H1 (cell line): Measurements from ENCODE around the gene TRHDE. TPM values are rescaled to one million over a fixed set of nuclear protein-coding genes. Genes with fewer than 3 reads are reported as not detected.

Experiments
- CTCF ChIA-PET: fragments of 300-600 bp; sonication (Branson Sonifier 250); formaldehyde crosslinking; loops from one replicate; lab custom pipeline; 2021; ENCODE audit not compliant: partially characterized antibody; lab: Charles Lee
- POLR2A ChIA-PET: fragments of 300-600 bp; sonication (Branson Sonifier 250); formaldehyde crosslinking; loops from one replicate; lab custom pipeline; 2021; ENCODE audit warnings: inconsistent platforms; ENCODE audit not compliant: partially characterized antibody; lab: Charles Lee
- DNase-seq, 2 experiments: peaks; one replicate each; pipeline versions ENCODE4 v3.0.0 to v3.0.0-alpha.2; 2010 to 2022; ENCODE audit warnings: low spot score in 2 of 2, low read depth in 1 of 2, mixed read lengths in 1 of 2
- FAIRE-seq: peaks from 2 replicates; lab custom pipeline; 2011; peaks lifted over from hg19 to GRCh38; lab: Jason Lieb, UNC
- H2AFZ ChIP-seq: 2 replicates; pipeline ENCODE4 v1.8.1; 2012; ENCODE audit warnings: low read length, inconsistent platforms
- H2AK5ac ChIP-seq: 2 replicates; pipeline ENCODE4 v1.6.1; 2013; ENCODE audit warnings: low read depth, low read length
- H2BK120ac ChIP-seq: replicated peaks from 2 replicates; pipeline ENCODE3; 2013; ENCODE audit warnings: low read depth, low read length, inconsistent platforms
- H2BK12ac ChIP-seq: 2 replicates; pipeline ENCODE4 v1.6.1; 2013; ENCODE audit warnings: low read depth, low read length
- H2BK15ac ChIP-seq: 2 replicates; pipeline ENCODE4 v1.6.1; 2013; ENCODE audit warnings: low read length
- H2BK20ac ChIP-seq: 2 replicates; pipeline ENCODE4 v1.6.1; 2013; ENCODE audit warnings: low read length
- H2BK5ac ChIP-seq: 2 replicates; pipeline ENCODE4 v1.6.1; 2013; ENCODE audit warnings: low read depth, low read length
- H3K14ac ChIP-seq: 2 replicates; pipeline ENCODE4 v1.6.1; 2013; ENCODE audit warnings: inconsistent platforms; ENCODE audit not compliant: insufficient read length
- H3K18ac ChIP-seq: 2 replicates; pipeline ENCODE4 v1.6.1; 2013; ENCODE audit warnings: low read length; ENCODE audit errors: extremely low read depth
- H3K23ac ChIP-seq: 2 replicates; pipeline ENCODE4 v1.6.1; 2013; ENCODE audit warnings: inconsistent platforms; ENCODE audit not compliant: insufficient read length
- H3K23me2 ChIP-seq: 2 replicates; pipeline ENCODE4 v1.6.1; 2013; ENCODE audit warnings: low read depth, low read length
- H3K27ac ChIP-seq: 2 replicates; pipeline ENCODE4 v1.6.1; 2011; ENCODE audit warnings: low read depth, low read length, inconsistent platforms
- H3K27me3 ChIP-seq, 4 experiments: replicated peaks in 1 of 4; 1 replicate in 1 of 4; 2 replicates in 3 of 4; pipeline versions ENCODE4 v1.6.1 to v1.8.1; 2011 to 2013; ENCODE audit warnings: low read length in 3 of 4, mild to moderate bottlenecking in 3 of 4, inconsistent platforms in 2 of 4, mixed read lengths in 2 of 4, moderate library complexity in 1 of 4; ENCODE audit not compliant: control insufficient read depth in 3 of 4, insufficient read depth in 3 of 4; ENCODE audit errors: extremely low read depth in 1 of 4
- H3K36me3 ChIP-seq, 4 experiments: 2 replicates each; pipeline versions ENCODE4 v1.6.1 to v1.8.1; 2011 to 2013; ENCODE audit warnings: mild to moderate bottlenecking in 4 of 4, low read length in 3 of 4, moderate library complexity in 2 of 4, control low read depth in 1 of 4, inconsistent platforms in 1 of 4; ENCODE audit not compliant: insufficient read depth in 4 of 4, control insufficient read depth in 2 of 4
- H3K4ac ChIP-seq: replicated peaks from 2 replicates; pipeline ENCODE3; 2013; ENCODE audit warnings: low read length, low read depth, mixed read lengths, inconsistent platforms; ENCODE audit not compliant: insufficient read length
- H3K4me1 ChIP-seq, 4 experiments: replicated peaks in 1 of 4; 1 replicate in 1 of 4; 2 replicates in 3 of 4; pipeline versions ENCODE4 v1.6.1 to v1.8.1; 2011 to 2013; ENCODE audit warnings: low read length in 3 of 4, inconsistent platforms in 2 of 4, mixed read lengths in 1 of 4; ENCODE audit not compliant: insufficient read depth in 4 of 4, control insufficient read depth in 3 of 4
- H3K4me2 ChIP-seq, 2 experiments: 2 replicates each; pipeline versions ENCODE4 v1.6.1 to v1.8.1; 2011 to 2013; ENCODE audit warnings: low read depth in 2 of 2, low read length in 2 of 2, control low read depth in 1 of 2, inconsistent platforms in 1 of 2, mild to moderate bottlenecking in 1 of 2; ENCODE audit not compliant: insufficient read depth in 1 of 2
- H3K4me3 ChIP-seq, 4 experiments: fragments of 200-600, 300-600 bp in 1 of 4; sonication (generic), shearing (Covaris generic), sonication (Bioruptor Twin) in 1 of 4; 2 replicates each; pipeline versions ENCODE4 v1.5.1 to v1.8.1; 2011 to 2016; ENCODE audit warnings: low read length in 4 of 4, low read depth in 3 of 4, control low read depth in 2 of 4, inconsistent platforms in 2 of 4, mild to moderate bottlenecking in 2 of 4, mixed read lengths in 1 of 4, moderate library complexity in 1 of 4; ENCODE audit not compliant: insufficient read depth in 2 of 4; ENCODE audit errors: extremely low read depth in 1 of 4
- H3K56ac ChIP-seq: replicated peaks from 2 replicates; pipeline ENCODE3; 2013; ENCODE audit warnings: low read depth, mild to moderate bottlenecking, mixed read lengths, low read length, inconsistent platforms; ENCODE audit not compliant: insufficient read length
- H3K79me1 ChIP-seq: 2 replicates; pipeline ENCODE4 v1.6.1; 2013; ENCODE audit warnings: low read depth, low read length, control low read depth
- H3K79me2 ChIP-seq, 2 experiments: 2 replicates each; pipeline versions ENCODE4 v1.6.1 to v1.8.1; 2012 to 2013; ENCODE audit warnings: low read length in 2 of 2, mild to moderate bottlenecking in 2 of 2, inconsistent platforms in 1 of 2; ENCODE audit not compliant: insufficient read depth in 2 of 2, control insufficient read depth in 1 of 2
- H3K9ac ChIP-seq, 4 experiments: replicated peaks in 1 of 4; 1 replicate in 1 of 4; 2 replicates in 3 of 4; pipeline versions ENCODE4 v1.6.1 to v1.8.1; 2011 to 2013; ENCODE audit warnings: low read depth in 3 of 4, low read length in 3 of 4, control low read depth in 2 of 4, mild to moderate bottlenecking in 2 of 4, moderate library complexity in 2 of 4, inconsistent platforms in 1 of 4; ENCODE audit errors: extremely low read depth in 1 of 4
- H3K9me3 ChIP-seq, 2 experiments: 2 replicates each; pipeline versions ENCODE4 v1.6.1 to v1.8.1; 2012 to 2013; ENCODE audit warnings: mild to moderate bottlenecking in 2 of 2, moderate library complexity in 2 of 2, control low read depth in 1 of 2, inconsistent platforms in 1 of 2, low read depth in 1 of 2, low read length in 1 of 2, mixed read lengths in 1 of 2; ENCODE audit not compliant: insufficient read depth in 2 of 2
- H4K20me1 ChIP-seq, 2 experiments: replicated peaks in 1 of 2; 2 replicates each; pipeline versions ENCODE3 to v1.8.1; 2011 to 2013; ENCODE audit warnings: inconsistent platforms in 2 of 2, low read length in 2 of 2, mild to moderate bottlenecking in 1 of 2; ENCODE audit not compliant: insufficient read depth in 2 of 2, control insufficient read depth in 1 of 2
- H4K5ac ChIP-seq: 2 replicates; pipeline ENCODE4 v1.6.1; 2013; ENCODE audit warnings: low read length, low read depth, mixed read lengths, inconsistent platforms; ENCODE audit not compliant: insufficient read length
- H4K8ac ChIP-seq: 2 replicates; pipeline ENCODE4 v1.8.0; 2013; ENCODE audit warnings: mild to moderate bottlenecking, moderate library complexity, low read length, inconsistent platforms; ENCODE audit not compliant: insufficient read depth; ENCODE audit errors: extremely low read depth
- H4K91ac ChIP-seq: replicated peaks from 2 replicates; pipeline ENCODE3; 2013; ENCODE audit warnings: low read length, mixed read lengths, inconsistent platforms; ENCODE audit not compliant: insufficient read length
- JUN ChIP-seq: IDR thresholded peaks from 2 replicates; pipeline ENCODE4 v1.6.1; 2011; ENCODE audit warnings: low read depth, mild to moderate bottlenecking, improper control_type of control experiment, low read length
- YY1 ChIP-seq: IDR thresholded peaks from 2 replicates; pipeline ENCODE4 v1.6.1; 2011; ENCODE audit warnings: low read depth, mild to moderate bottlenecking, low read length
- ZNF274 ChIP-seq: IDR thresholded peaks from 2 replicates; pipeline ENCODE4 v1.7.0; 2012; ENCODE audit warnings: low read length, borderline replicate concordance; ENCODE audit errors: extremely low read depth
- WGBS, 2 experiments: shearing (Covaris generic) in 1 of 2; methylation state at CpG; one replicate each; pipeline versions ENCODE4 v1.1.6 to v1.1.7; 2013 to 2015; ENCODE audit warnings: low lambda C conversion rate in 2 of 2, mixed read lengths in 2 of 2, inconsistent platforms in 1 of 2, low coverage in 1 of 2, missing lambda C conversion rate in 1 of 2; ENCODE audit not compliant: insufficient replicate concordance in 2 of 2, insufficient coverage in 1 of 2, insufficient read length in 1 of 2; ENCODE audit errors: extremely low coverage in 1 of 2, missing lambda C conversion rate in 1 of 2; 5-methylcytosine and 5-hydroxymethylcytosine counted together
- polyA plus RNA-seq, 7 experiments: library from polyadenylated mRNA; depleted of rRNA in 3 of 7; stranded (reverse) in 5 of 7; unstranded in 2 of 7; fragments of >200 nt in 5 of 7; fragments of 200-250 nt in 2 of 7; gene quantifications; 1 replicate in 5 of 7; 2 replicates in 1 of 7; 4 replicates in 1 of 7; pipeline versions ENCODE4 v1.2.1 to v1.2.3, GENCODE V29; 2011 to 2013; ENCODE audit warnings: missing spikeins in 2 of 7, mixed read lengths in 2 of 7
- total RNA-seq: library from RNA; stranded (reverse); fragmentation: NEBNext Ultra II Directional; extraction: Animal tissue kit (Norgen Biotek cat#: 25700); gene quantifications from 2 replicates; pipeline ENCODE4 v1.2.1, GENCODE V29; 2021

TRHDE gene
- total and polyA plus RNA-seq, 2 of the 8 experiments (the other 6 are each of a cell fraction or from before 2014, with no cell fraction given): 1.3 to 5.0 TPM

- Histone ChIP-seq H3K36me3 (no peaks in the 10 kb centered on the region; a peak in 1 of 8 replicates), H3K23me2 (no peaks in the 10 kb centered on the region), H2BK12ac (no peak overlapping the region), H4K20me1 (no peaks in the 10 kb centered on the region), H2BK20ac (no peak overlapping the region), H3K27me3 (no peaks in the 10 kb centered on the region), H3K4ac (no peak overlapping the region), H2AK5ac (no peak overlapping the region), H3K79me1 (0 out of 2 replicates have a peak, but pooled peaks cover 2% of the 10 kb centered on the region), H4K8ac (no peak overlapping the region), H2BK15ac (no peak overlapping the region), H3K56ac (no peak overlapping the region), H4K91ac (no peak overlapping the region), H3K27ac (no peak overlapping the region), H2AFZ (no peak overlapping the region), H2BK5ac (no peak overlapping the region), H3K4me2 (no peak overlapping the region), H3K9ac (no peak overlapping the region), H2BK120ac (no peak overlapping the region), H3K4me1 (no peaks in the 10 kb centered on the region), H3K79me2 (no peaks in the 10 kb centered on the region), H3K23ac (no peak overlapping the region), H4K5ac (no peak overlapping the region), H3K9me3 (no peaks in the 10 kb centered on the region), H3K4me3 (no peak overlapping the region), H3K18ac (no peak overlapping the region), H3K14ac (no peak overlapping the region)
- ChIA-PET POLR2A (no interaction called here), CTCF (interaction anchor here (0.7 to 1.5 kb wide), 5 partner anchors 9 to 271 kb away, joined by 3 to 4 read pairs (median 3); no protein-coding TSS in a partner anchor)
- DNase-seq (no peak), FAIRE-seq (no peak)
- 93% methylated on average over 3 of the region's 3 CpGs; no CpG with 5 or more reads in 1 of the 2 experiments for WGBS, 2 experiments
- no peak for TF ChIP-seq JUN
- TF ChIP-seq YY1: no peak
- TF ChIP-seq ZNF274: no peak
These were observed 16.3 kb downstream of the TRHDE start for GRCh38 chr12:72288436-72288835.
